CD4-positive, alpha-beta T cell treated with Interleukin-6 for 4 hours (primary cell): ENCODE data around the gene NTN1.

Experiments
- DNase-seq: peaks from one replicate; pipeline ENCODE4 v3.0.0-alpha.2; 2020; ENCODE audit warnings: mixed read lengths

NTN1 gene

GRCh38 chr17:9286434-9286833 is 265.1 kb downstream of the NTN1 start:
- no peak for DNase-seq

GRCh38 chr17:9287306-9287705 is 266.0 kb downstream of the NTN1 start:
- DNase-seq = no peak

- no peak for DNase-seq
These were observed 268.9 kb downstream of the NTN1 start for GRCh38 chr17:9290226-9290613.

GRCh38 chr17:9291912-9292560 is 270.7 kb downstream of the NTN1 start:
- DNase-seq = peak; percentile 43

- no peak for DNase-seq
These were observed 271.2 kb downstream of the NTN1 start for GRCh38 chr17:9292561-9292941.
